Measurements from ENCODE around the gene LOC101059915.
A peak's percentile ranks its signal among the peaks of the same experiment; 100 is the strongest.
"Not testable (repeated sequence)": the region's sequence is repeated elsewhere in the genome, so short reads cannot be mapped to it uniquely, and the experiment has no call there.

The LOC101059915 gene

GRCh38 chrX:71679575-71680207 lies 12.3 kb downstream of the LOC101059915 start (continued):
- TF ChIP-seq, protein P1, sequence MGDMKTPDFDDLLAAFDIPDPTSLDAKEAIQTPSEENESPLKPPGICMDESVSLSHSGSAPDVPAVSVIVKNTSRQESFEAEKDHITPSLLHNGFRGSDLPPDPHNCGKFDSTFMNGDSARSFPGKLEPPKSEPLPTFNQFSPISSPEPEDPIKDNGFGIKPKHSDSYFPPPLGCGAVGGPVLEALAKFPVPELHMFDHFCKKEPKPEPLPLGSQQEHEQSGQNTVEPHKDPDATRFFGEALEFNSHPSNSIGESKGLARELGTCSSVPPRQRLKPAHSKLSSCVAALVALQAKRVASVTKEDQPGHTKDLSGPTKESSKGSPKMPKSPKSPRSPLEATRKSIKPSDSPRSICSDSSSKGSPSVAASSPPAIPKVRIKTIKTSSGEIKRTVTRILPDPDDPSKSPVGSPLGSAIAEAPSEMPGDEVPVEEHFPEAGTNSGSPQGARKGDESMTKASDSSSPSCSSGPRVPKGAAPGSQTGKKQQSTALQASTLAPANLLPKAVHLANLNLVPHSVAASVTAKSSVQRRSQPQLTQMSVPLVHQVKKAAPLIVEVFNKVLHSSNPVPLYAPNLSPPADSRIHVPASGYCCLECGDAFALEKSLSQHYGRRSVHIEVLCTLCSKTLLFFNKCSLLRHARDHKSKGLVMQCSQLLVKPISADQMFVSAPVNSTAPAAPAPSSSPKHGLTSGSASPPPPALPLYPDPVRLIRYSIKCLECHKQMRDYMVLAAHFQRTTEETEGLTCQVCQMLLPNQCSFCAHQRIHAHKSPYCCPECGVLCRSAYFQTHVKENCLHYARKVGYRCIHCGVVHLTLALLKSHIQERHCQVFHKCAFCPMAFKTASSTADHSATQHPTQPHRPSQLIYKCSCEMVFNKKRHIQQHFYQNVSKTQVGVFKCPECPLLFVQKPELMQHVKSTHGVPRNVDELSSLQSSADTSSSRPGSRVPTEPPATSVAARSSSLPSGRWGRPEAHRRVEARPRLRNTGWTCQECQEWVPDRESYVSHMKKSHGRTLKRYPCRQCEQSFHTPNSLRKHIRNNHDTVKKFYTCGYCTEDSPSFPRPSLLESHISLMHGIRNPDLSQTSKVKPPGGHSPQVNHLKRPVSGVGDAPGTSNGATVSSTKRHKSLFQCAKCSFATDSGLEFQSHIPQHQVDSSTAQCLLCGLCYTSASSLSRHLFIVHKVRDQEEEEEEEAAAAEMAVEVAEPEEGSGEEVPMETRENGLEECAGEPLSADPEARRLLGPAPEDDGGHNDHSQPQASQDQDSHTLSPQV (IDR thresholded peaks at IDR 0.05): no peak
- no peak for TF ChIP-seq SPI1 (IDR thresholded peaks at IDR 0.05; ENCODE audit: borderline replicate concordance, insufficient read depth, low read depth, low read length)
- TF ChIP-seq GABPA (IDR thresholded peaks at IDR 0.05; ENCODE audit: low read depth): no peak
- no peak for TF ChIP-seq RBBP5 (conservative IDR thresholded peaks at IDR 0.05)

DNA sequence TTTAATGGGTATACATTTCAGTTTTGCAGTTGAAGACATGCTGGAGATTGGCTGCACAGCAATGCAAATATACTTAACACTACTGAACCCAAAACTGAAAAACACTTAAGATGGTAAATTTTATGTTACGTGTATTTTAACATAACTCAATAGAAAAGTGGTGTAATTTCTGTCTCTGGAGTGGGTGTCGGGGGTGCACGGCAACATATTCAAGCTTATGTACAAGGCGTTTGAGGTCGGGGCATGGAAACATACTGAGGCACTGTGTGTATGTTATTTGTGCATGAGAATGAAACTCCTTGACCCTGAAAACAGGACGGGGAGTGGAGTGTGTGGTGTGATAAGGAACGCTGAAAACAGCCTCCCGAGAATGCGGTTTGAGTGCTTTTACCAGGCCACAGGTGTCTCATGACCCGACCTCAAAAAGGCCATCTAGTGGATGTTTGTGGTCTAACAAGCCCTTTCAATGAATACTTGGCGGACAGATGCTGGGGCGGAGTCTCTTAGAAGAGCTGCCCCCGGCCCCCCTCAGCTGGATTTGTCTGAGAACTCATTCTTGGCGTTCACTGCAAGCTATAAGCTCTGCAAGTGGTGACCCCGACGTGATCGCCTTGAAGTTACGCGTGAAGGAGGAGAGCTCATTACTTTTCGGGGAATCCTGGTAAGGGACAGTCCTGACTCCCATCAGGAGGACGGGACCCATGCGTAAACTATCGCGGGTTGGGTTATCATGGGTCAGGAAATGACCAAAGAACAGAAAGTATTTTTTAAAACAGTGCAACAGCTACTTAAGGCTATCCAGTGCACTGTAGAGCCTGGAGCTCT lies 29.5 kb downstream of the LOC101059915 start:
- WGBS (ENCODE audit: insufficient coverage, insufficient replicate concordance, low lambda C conversion rate, missing lambda C conversion rate): no CpG with 5 or more reads among the region's 24 CpGs

DNA sequence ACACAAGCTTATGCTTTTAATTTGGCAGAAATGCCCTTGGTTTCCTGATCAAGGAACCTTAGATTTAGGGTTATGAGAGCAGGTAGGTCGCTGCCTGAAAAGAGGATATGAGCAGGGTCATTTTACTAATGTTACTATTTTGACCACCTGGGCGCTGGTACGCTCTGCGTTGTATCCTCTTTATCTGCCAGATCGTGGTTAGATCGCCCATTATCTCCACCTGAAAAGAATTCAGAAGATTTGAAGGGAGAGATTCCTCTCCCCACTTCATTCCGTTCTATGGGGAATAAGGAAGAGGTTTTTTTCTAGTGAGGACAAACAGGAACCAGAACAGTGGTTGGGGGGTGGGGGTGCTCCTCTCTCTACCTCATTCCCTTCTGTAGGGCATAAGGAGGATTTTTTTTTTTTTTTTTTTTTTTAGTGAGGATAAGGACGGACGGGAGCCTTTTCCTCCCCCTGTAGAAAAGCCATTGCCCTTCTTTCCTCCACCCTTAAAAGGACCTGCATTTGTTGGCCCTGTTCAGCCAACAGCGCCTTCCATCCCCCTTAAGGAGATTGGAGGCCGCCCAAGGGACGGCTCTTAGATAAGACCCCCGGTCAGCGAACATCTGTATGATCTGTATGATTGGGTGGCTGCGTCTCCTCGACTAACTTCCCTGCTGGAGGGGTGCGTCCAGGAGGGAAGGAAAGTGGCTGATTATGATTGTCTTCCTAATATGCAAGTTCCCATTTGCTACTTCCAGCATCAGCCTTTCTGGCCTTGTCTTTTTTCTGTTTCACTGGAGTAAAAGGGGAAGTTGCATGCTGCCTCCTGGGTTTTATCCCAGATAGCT lies 30.3 kb downstream of the LOC101059915 start:
- BruUV-seq (replicated peaks); in situ Hi-C loops (cut with MboI); FAIRE-seq; H3K27ac ChIP-seq (ENCODE audit: control insufficient read depth, insufficient read depth); H3K4me3 ChIP-seq; H3K4me2 ChIP-seq (ENCODE audit: control insufficient read depth, insufficient read depth); H3K36me3 ChIP-seq (ENCODE audit: control insufficient read depth in 2 of 2, insufficient read depth in 2 of 2, low read length in 1 of 2); H3K4me1 ChIP-seq (ENCODE audit: control insufficient read depth, insufficient read depth, low read length); H3K9ac ChIP-seq (ENCODE audit: control insufficient read depth, insufficient read depth, low read length); intact Hi-C loops (cut with micrococcal nuclease; ENCODE audit: unreplicated experiment); DNase-seq (ENCODE audit: low read depth, low spot score); RAD21 ChIA-PET (ENCODE audit: unreplicated experiment); SMC1A ChIA-PET (ENCODE audit: uncharacterized antibody, unreplicated experiment); H3K9me3 ChIP-seq (replicated peaks; ENCODE audit: control insufficient read depth, insufficient read depth, low read length); H2AFZ ChIP-seq (ENCODE audit: control insufficient read depth, low read depth, low read length); POLR2A ChIA-PET; H3K79me2 ChIP-seq (ENCODE audit: control insufficient read depth, insufficient read depth, low read length); CTCF ChIA-PET; H4K20me1 ChIP-seq (ENCODE audit: control insufficient read depth, insufficient read depth); H3K27me3 ChIP-seq (replicated peaks in 1 of 2; ENCODE audit: control insufficient read depth in 2 of 2, insufficient read depth in 2 of 2, low read length in 1 of 2): not testable (repeated sequence)
- peak; percentile 74 for ATAC-seq
- no CpG with 5 or more reads among the region's 17 CpGs for WGBS (ENCODE audit: insufficient coverage, insufficient replicate concordance, low lambda C conversion rate, missing lambda C conversion rate)

More for the DNA sequence above, 29.5 kb downstream of the LOC101059915 start:
- FAIRE-seq; H3K36me3 ChIP-seq (ENCODE audit: control insufficient read depth in 2 of 2, insufficient read depth in 2 of 2, low read length in 1 of 2); H2AFZ ChIP-seq (ENCODE audit: control insufficient read depth, low read depth, low read length); DNase-seq (ENCODE audit: low read depth, low spot score); POLR2A ChIA-PET; in situ Hi-C loops (cut with MboI); RAD21 ChIA-PET (ENCODE audit: unreplicated experiment); intact Hi-C loops (cut with micrococcal nuclease; ENCODE audit: unreplicated experiment); H3K4me3 ChIP-seq; H3K9me3 ChIP-seq (replicated peaks; ENCODE audit: control insufficient read depth, insufficient read depth, low read length); H3K27me3 ChIP-seq (replicated peaks in 1 of 2; ENCODE audit: control insufficient read depth in 2 of 2, insufficient read depth in 2 of 2, low read length in 1 of 2); BruUV-seq (replicated peaks); H4K20me1 ChIP-seq (ENCODE audit: control insufficient read depth, insufficient read depth); SMC1A ChIA-PET (ENCODE audit: uncharacterized antibody, unreplicated experiment); H3K27ac ChIP-seq (ENCODE audit: control insufficient read depth, insufficient read depth); H3K79me2 ChIP-seq (ENCODE audit: control insufficient read depth, insufficient read depth, low read length); H3K4me1 ChIP-seq (ENCODE audit: control insufficient read depth, insufficient read depth, low read length); H3K4me2 ChIP-seq (ENCODE audit: control insufficient read depth, insufficient read depth); CTCF ChIA-PET; H3K9ac ChIP-seq (ENCODE audit: control insufficient read depth, insufficient read depth, low read length): not testable (repeated sequence)
- peak; percentile 90 for ATAC-seq
